PC-9 (cell line): ENCODE data around the gene ZCRB1. TPM values are rescaled to one million over a fixed set of nuclear protein-coding genes. Genes with fewer than 3 reads are reported as not detected.

Source experiments
- BruUV-seq: library from RNA; stranded (reverse); fragments of 400-500 nt; replicated peaks from 2 replicates; lab custom pipeline; 2021; lab: Mats Ljungman, UMichigan
- CTCF ChIA-PET: fragments of 300-600 bp; sonication (Branson Sonifier 250); formaldehyde crosslinking; loops from one replicate; lab custom pipeline; 2022; ENCODE audit warnings: antibody characterized with exemption; lab: Charles Lee
- POLR2A ChIA-PET: fragments of 300-600 bp; sonication (Branson Sonifier 250); formaldehyde crosslinking; loops from one replicate; lab custom pipeline; 2022; ENCODE audit warnings: antibody characterized with exemption; ENCODE audit not compliant: unreplicated experiment; lab: Charles Lee
- DNase-seq, 2 experiments: peaks; one replicate each; pipeline versions ENCODE4 v3.0.0 to v3.0.0-alpha.2; 2015 to 2022; ENCODE audit warnings: mixed read lengths in 1 of 2
- H2AFZ ChIP-seq: fragments of 200-600 bp; sonication (generic); 2 replicates; pipeline ENCODE4 v1.8.1; 2017; ENCODE audit warnings: antibody characterized with exemption
- H3F3A ChIP-seq: fragments of 200-600 bp; sonication (generic); 2 replicates; pipeline ENCODE4 v1.8.1; 2017; ENCODE audit warnings: antibody characterized with exemption, mild to moderate bottlenecking, low read depth; ENCODE audit not compliant: insufficient read depth
- H3K27ac ChIP-seq: fragments of 200-600 bp; sonication (generic); 2 replicates; pipeline ENCODE4 v1.6.1; 2016; ENCODE audit warnings: mixed run types
- H3K27me3 ChIP-seq: fragments of 200-600 bp; sonication (generic); 2 replicates; pipeline ENCODE4 v1.6.1; 2016; ENCODE audit warnings: low read depth, mixed run types; ENCODE audit not compliant: insufficient read depth
- H3K36me3 ChIP-seq: fragments of 200-600 bp; sonication (generic); 2 replicates; pipeline ENCODE4 v1.6.1; 2016; ENCODE audit warnings: low read depth, mixed run types
- H3K4me1 ChIP-seq: fragments of 200-600 bp; sonication (generic); replicated peaks from 2 replicates; pipeline ENCODE4 v1.6.1; 2016; ENCODE audit warnings: mixed run types; ENCODE audit not compliant: insufficient read depth
- H3K4me2 ChIP-seq: fragments of 200-600 bp; sonication (generic); 2 replicates; pipeline ENCODE4 v1.6.1; 2017; ENCODE audit warnings: mixed run types
- H3K4me3 ChIP-seq: fragments of 200-600 bp; sonication (generic); 2 replicates; pipeline ENCODE4 v1.6.1; 2016; ENCODE audit warnings: mixed run types
- H3K79me2 ChIP-seq: fragments of 200-600 bp; sonication (generic); 2 replicates; pipeline ENCODE4 v1.6.1; 2017; ENCODE audit warnings: low read depth, mixed run types
- H3K9me2 ChIP-seq: fragments of 200-600 bp; sonication (generic); 2 replicates; pipeline ENCODE4 v1.8.1; 2017; ENCODE audit warnings: mild to moderate bottlenecking; ENCODE audit not compliant: insufficient read depth
- H3K9me3 ChIP-seq: fragments of 200-600 bp; sonication (generic); 2 replicates; pipeline ENCODE4 v1.8.1; 2016; ENCODE audit warnings: low read depth; ENCODE audit not compliant: insufficient read depth
- H4K20me1 ChIP-seq: fragments of 200-600 bp; sonication (generic); 2 replicates; pipeline ENCODE4 v1.8.1; 2017; ENCODE audit not compliant: insufficient read depth
- CTCF ChIP-seq: fragments of 200-600 bp; sonication (generic); conservative IDR thresholded peaks from 2 replicates; pipeline ENCODE4 v1.6.1; 2017; ENCODE audit warnings: mixed run types, antibody characterized with exemption, mild to moderate bottlenecking, moderate library complexity
- EZH2 ChIP-seq: fragments of 200-600 bp; sonication (generic); IDR thresholded peaks from 2 replicates; pipeline ENCODE4 v1.8.0; 2017; ENCODE audit warnings: antibody characterized with exemption, low read depth
- intact Hi-C: fragments of 100-400 bp; cut with micrococcal nuclease; formaldehyde crosslinking; loops from one replicate; pipeline ENCODE4 v1.10.0; 2022; ENCODE audit not compliant: unreplicated experiment
- total RNA-seq: library from RNA; stranded (reverse); gene quantifications from 2 replicates; pipeline ENCODE4 v1.2.3, GENCODE V29; 2021

ZCRB1 gene
- total RNA-seq, 1 experiment from 2014 or later, result 69.3 TPM

- Histone ChIP-seq H3K27ac (no peak overlapping the region), H3K9me3 (peaks cover 3% of the 10 kb centered on the region; the same call in 1 of the 2 replicates), H3K79me2 (no peaks in the 10 kb centered on the region), H3K4me1 (no peaks in the 10 kb centered on the region), H3F3A (no peaks in the 10 kb centered on the region), H4K20me1 (no peaks in the 10 kb centered on the region), H3K27me3 (peaks cover 11% of the 10 kb centered on the region; the same call in 1 of the 2 replicates), H3K4me2 (no peak overlapping the region), H3K4me3 (no peak overlapping the region), H3K36me3 (no peaks in the 10 kb centered on the region), H2AFZ (no peak overlapping the region), H3K9me2 (no peaks in the 10 kb centered on the region)
- ChIA-PET CTCF (no interaction called here), POLR2A (no interaction called here)
- BruUV-seq, result no TSS peak
- no peak for TF ChIP-seq CTCF
- no peak for TF ChIP-seq EZH2
- intact Hi-C loops, result no loop called here
- DNase-seq, result no peak
Observed at GRCh38 chr12:42270596-42270995, 55.3 kb downstream of the ZCRB1 start.

DNA sequence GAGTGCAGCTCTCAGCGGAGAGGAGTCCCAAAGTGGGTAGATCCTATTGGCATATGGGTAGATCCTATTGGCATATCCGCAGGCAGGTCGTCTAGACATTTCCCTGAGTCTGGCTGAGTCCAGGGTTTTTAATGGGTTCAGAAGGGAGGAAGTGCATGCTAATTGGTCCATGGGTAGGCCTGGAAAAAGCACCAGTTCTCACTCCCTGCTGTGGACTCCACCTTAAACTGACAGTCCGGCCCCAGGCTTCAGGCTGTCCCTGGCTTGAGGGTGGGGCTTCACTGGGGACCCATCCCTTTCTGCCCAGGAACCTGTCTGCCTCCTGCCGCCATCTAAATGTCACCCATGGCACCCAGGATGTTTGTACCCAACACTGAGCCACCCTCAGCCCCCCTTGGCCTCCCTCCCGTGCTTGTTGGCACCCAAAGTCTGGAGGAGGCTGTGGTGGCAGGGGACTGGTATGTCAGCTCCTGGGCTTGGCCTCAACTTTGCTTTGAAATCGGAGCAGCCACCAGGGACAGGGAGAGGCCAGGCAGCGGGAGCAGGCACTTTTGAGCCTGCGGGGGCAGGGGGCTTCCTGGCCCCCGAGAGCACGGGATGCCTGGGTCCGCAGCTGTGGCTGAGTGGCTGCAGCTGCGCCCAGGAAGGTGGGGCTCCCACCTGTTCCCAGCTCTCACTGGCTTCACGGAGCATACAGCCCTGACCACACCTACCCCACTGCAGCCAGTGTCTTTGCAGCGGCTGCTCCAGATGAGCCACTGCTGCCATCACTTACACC lies 58.3 kb downstream of the ZCRB1 start:
- CTCF ChIA-PET, result no interaction called here
- BruUV-seq, result no TSS peak
- TF ChIP-seq CTCF (no peak), EZH2 (no peak)

GRCh38 chr12:42266579-42267230 lies 59.2 kb downstream of the ZCRB1 start:
- no TSS peak for BruUV-seq
- Histone ChIP-seq H2AFZ (no peak overlapping the region), H3K4me3 (no peak overlapping the region), H3K27ac (no peak overlapping the region), H3K79me2 (no peaks in the 10 kb centered on the region), H3K4me2 (no peak overlapping the region), H4K20me1 (no peaks in the 10 kb centered on the region), H3K9me2 (no peaks in the 10 kb centered on the region), H3K27me3 (peaks cover 7% of the 10 kb centered on the region; the same call in 1 of the 2 replicates), H3K4me1 (no peaks in the 10 kb centered on the region), H3F3A (no peaks in the 10 kb centered on the region), H3K36me3 (no peaks in the 10 kb centered on the region), H3K9me3 (no peaks in the 10 kb centered on the region)
- no peak for TF ChIP-seq EZH2
- no peak for TF ChIP-seq CTCF
- ChIA-PET CTCF (no interaction called here), POLR2A (interaction anchor here (0.6 kb wide), 1 partner anchor 769 kb away, joined by 4 read pairs; no protein-coding TSS in a partner anchor)
- no peak for DNase-seq
- intact Hi-C loops, result no loop called here

More for the DNA sequence above, 58.3 kb downstream of the ZCRB1 start:
- H3K27me3 ChIP-seq, result peaks cover 8% of the 10 kb centered on the region; the same call in 1 of the 2 replicates
- no peaks in the 10 kb centered on the region for H4K20me1 ChIP-seq
- H3K9me3 ChIP-seq, result no peaks in the 10 kb centered on the region
- intact Hi-C loops, result no loop called here
- H3K36me3 ChIP-seq, result no peaks in the 10 kb centered on the region
- H3K4me2 ChIP-seq, result no peak overlapping the region
- H3K27ac ChIP-seq, result no peak overlapping the region
- POLR2A ChIA-PET, result interaction anchor here (0.6 kb wide), 1 partner anchor 769 kb away, joined by 4 read pairs; no protein-coding TSS in a partner anchor
- DNase-seq, result no peak
- H2AFZ ChIP-seq, result no peak overlapping the region
- H3K4me3 ChIP-seq, result no peak overlapping the region
- H3K9me2 ChIP-seq, result no peaks in the 10 kb centered on the region
- no peaks in the 10 kb centered on the region for H3F3A ChIP-seq
- H3K79me2 ChIP-seq, result no peaks in the 10 kb centered on the region
- no peaks in the 10 kb centered on the region for H3K4me1 ChIP-seq
